ENCODE results near the gene TRAF5. TPM values are rescaled to one million over a fixed set of nuclear protein-coding genes. Genes with fewer than 3 reads are reported as not detected.

Gene TRAF5
- polyA plus RNA-seq, 1 experiment, result 22.0 TPM

DNA sequence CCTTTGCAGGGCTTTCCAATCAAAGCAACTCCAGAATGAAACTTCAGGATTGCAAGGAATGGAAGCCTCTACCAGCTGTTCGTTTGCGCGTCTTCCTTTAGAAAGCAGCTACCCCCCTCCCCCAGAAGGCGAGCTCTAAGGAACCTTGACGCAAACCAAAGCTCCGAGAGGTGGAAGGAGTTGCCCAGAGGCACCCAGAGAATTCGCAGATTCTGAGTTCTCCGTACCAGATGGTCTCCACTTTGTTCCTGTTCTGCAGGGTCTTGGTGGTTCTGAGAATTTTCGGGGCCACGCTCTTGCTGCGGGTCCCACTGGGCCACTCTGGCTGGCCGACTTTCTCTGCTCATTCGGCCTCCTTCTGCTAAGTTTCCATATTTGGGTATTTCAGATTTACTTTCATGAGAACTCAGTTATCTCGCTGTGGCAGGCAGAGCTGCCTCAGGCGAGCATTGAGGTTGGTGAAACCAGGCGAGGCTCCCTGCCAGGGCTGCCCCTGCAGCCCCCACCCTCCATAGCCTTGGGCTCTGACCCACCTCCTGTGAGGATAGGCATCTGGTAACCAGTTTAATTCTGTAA lies 801 bp downstream of the TRAF5 start:
- Histone ChIP-seq H3K4me3 (ENCODE audit: low read depth, low read length) (peak overlapping the region; percentile 80), H3K27ac (ENCODE audit: low read depth, low read length) (peak overlapping the region; percentile 85), H3K9me3 (ENCODE audit: control insufficient read depth, insufficient read depth, low read length) (no peaks in the 10 kb centered on the region; the same call in 1 of the 2 replicates), H3K27me3 (ENCODE audit: control insufficient read depth, insufficient read depth, low read length) (no peaks in the 10 kb centered on the region)
- no peak for DNase-seq (ENCODE audit: low read depth, low spot score)
- no peak for TF ChIP-seq CTCF (IDR thresholded peaks at IDR 0.05; ENCODE audit: low read depth, low read length)
- CTCF ChIA-PET, result interaction anchor here (0.5 to 4.3 kb wide), 7 partner anchors 9 to 328 kb away, joined by 3 to 26 read pairs (median 3); no protein-coding TSS in a partner anchor
- POLR2A ChIA-PET, result interaction anchor here (1.3 kb wide), 1 partner anchor 27 kb away, joined by 3 read pairs; no protein-coding TSS in a partner anchor

DNA sequence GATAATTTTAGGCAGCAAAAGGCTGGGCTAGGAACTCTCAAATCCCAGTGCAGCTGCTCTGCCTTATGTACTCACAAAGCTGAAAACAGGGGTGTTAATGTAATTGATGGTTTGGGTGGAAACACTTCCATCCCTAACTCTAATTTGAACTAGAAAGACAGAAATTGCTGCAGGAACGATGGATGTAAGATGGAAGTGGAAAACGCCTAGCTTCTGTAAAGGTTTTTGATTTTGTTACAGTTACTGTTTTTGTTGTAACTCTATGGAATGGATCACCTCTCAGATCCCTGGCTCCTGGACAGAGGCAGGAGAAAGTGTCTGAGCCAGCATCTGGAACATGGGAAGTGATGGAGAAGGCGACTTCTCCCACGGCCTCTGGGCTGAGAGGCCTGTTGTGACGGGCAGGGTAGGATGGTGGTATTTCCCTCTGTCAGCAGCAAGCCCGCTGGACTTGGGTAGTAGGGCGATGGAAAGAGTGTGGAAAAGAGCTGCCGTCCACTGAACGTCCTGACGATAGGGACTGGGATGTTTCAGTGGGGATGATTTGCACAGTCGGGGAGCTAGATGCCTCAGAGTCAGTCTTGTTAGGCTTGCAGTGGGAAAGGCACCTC lies 1.6 kb downstream of the TRAF5 start:
- Histone ChIP-seq H3K27me3 (ENCODE audit: control insufficient read depth, insufficient read depth, low read length) (no peaks in the 10 kb centered on the region), H3K9me3 (ENCODE audit: control insufficient read depth, insufficient read depth, low read length) (no peaks in the 10 kb centered on the region; the same call in 1 of the 2 replicates), H3K4me3 (ENCODE audit: low read depth, low read length) (peak overlapping the region; percentile 80), H3K27ac (ENCODE audit: low read depth, low read length) (no peak overlapping the region)
- POLR2A ChIA-PET, result no interaction called here
- CTCF ChIA-PET, result interaction anchor here (1.1 to 4.3 kb wide), 5 partner anchors 29 to 186 kb away, joined by 3 to 26 read pairs (median 4); no protein-coding TSS in a partner anchor
- TF ChIP-seq CTCF (IDR thresholded peaks at IDR 0.05; ENCODE audit: low read depth, low read length), result no peak
- DNase-seq (ENCODE audit: low read depth, low spot score), result no peak

DNA sequence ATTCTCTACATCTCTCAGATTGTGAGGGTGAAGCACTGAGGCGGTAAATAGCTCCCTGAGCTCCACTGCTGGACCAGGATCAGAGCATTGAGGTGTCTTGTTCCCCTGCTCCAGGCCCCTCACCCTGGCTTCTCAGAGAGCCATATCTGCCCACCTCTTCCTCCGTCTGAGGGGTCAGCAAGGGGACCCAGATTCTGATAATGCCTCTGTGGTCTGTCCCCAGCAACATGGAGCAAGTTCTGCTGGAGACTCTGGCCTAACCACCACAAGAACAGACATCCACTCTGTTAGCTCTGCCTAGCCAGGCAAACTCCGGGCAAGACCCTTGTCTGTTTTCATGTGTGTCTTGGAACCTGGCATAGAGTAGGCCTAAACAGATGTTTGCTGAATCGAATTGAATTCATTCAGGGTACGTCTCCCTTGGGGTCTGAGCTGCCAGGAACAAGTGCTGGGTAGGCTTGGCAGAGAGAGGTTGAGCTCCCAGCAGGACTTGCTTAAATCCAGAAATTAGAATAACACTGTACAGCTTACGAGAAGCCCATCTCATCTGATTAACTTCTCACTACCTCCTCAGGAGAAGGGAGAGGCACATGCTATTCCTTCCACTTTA lies 2.3 kb downstream of the TRAF5 start:
- Histone ChIP-seq H3K27me3 (ENCODE audit: control insufficient read depth, insufficient read depth, low read length) (no peaks in the 10 kb centered on the region), H3K27ac (ENCODE audit: low read depth, low read length) (no peak overlapping the region), H3K4me3 (ENCODE audit: low read depth, low read length) (no peak overlapping the region), H3K9me3 (ENCODE audit: control insufficient read depth, insufficient read depth, low read length) (no peaks in the 10 kb centered on the region; the same call in 1 of the 2 replicates)
- TF ChIP-seq CTCF (IDR thresholded peaks at IDR 0.05; ENCODE audit: low read depth, low read length), result no peak
- ChIA-PET POLR2A (interaction anchor here (0.9 kb wide), 1 partner anchor 18 kb away, joined by 3 read pairs; no protein-coding TSS in a partner anchor), CTCF (interaction anchor here (0.8 to 4.3 kb wide), 7 partner anchors 28 to 185 kb away, joined by 3 to 26 read pairs (median 4); no protein-coding TSS in a partner anchor)
- DNase-seq (ENCODE audit: low read depth, low spot score), result no peak

DNA sequence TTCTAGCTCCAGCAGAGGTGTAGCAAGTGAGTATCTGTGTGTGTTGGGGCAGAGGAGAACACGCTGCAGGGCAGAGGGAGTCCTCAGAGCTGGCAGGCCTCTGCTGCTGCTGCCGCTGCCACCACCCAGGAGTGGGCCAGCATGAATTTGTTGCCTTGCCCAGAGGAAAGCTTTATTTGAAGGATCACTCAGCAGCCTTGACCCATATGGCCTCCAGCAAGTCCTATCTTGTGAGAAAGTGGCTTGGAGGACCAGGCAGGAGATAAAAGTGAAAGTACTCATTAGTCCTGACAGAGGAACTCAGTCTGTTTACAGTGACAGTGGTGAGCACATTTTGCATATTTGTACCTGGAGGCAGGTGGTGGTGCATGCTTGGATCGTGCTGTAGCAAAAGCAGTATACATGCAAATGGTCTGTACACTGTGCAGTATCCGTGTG lies 3.1 kb downstream of the TRAF5 start:
- Histone ChIP-seq H3K4me3 (ENCODE audit: low read depth, low read length) (no peak overlapping the region), H3K27ac (ENCODE audit: low read depth, low read length) (no peak overlapping the region), H3K27me3 (ENCODE audit: control insufficient read depth, insufficient read depth, low read length) (no peaks in the 10 kb centered on the region), H3K9me3 (ENCODE audit: control insufficient read depth, insufficient read depth, low read length) (no peaks in the 10 kb centered on the region; the same call in 1 of the 2 replicates)
- no peak for TF ChIP-seq CTCF (IDR thresholded peaks at IDR 0.05; ENCODE audit: low read depth, low read length)
- DNase-seq (ENCODE audit: low read depth, low spot score), result no peak
- ChIA-PET POLR2A (no interaction called here), CTCF (interaction anchor here (0.6 to 4.3 kb wide), 4 partner anchors 87 to 351 kb away, joined by 3 to 26 read pairs (median 4); no protein-coding TSS in a partner anchor)
